CD4-positive, CD25-positive, alpha-beta regulatory T cell (primary cell): ENCODE data around the gene NPEPL1. TPM values are rescaled to one million over a fixed set of nuclear protein-coding genes. Genes with fewer than 3 reads are reported as not detected.

ENCODE experiments used
- ATAC-seq, 2 donors: fragments of 150-1000 bp; cut with Tn5 transposase; one replicate each; pipeline ENCODE4 v1.10.0; 2021; ENCODE audit warnings: low read depth in 2 of 2, moderate number of reproducible peaks in 2 of 2, moderate library complexity in 1 of 2
- DNase-seq, 3 donors: peaks; one replicate each; pipeline versions ENCODE4 v3.0.0 to v3.0.0-alpha.2; 2012 to 2022; ENCODE audit warnings: mixed read lengths in 1 of 3
- H3K27ac ChIP-seq: one replicate; pipeline ENCODE4 v1.7.0; 2013; ENCODE audit warnings: mild to moderate bottlenecking, low read length; ENCODE audit not compliant: insufficient read depth, poor library complexity, severe bottlenecking
- H3K27me3 ChIP-seq: one replicate; pipeline ENCODE4 v1.7.0; 2013; ENCODE audit warnings: low read length; ENCODE audit not compliant: control insufficient read depth, insufficient read depth
- H3K36me3 ChIP-seq: one replicate; pipeline ENCODE4 v1.7.0; 2013; ENCODE audit warnings: mild to moderate bottlenecking, low read length, moderate library complexity; ENCODE audit not compliant: control insufficient read depth, insufficient read depth
- H3K4me1 ChIP-seq: 2 replicates; pipeline ENCODE4 v1.7.0; 2013; ENCODE audit warnings: mild to moderate bottlenecking, low read length; ENCODE audit not compliant: insufficient read depth, control insufficient read depth, poor library complexity, severe bottlenecking
- H3K4me3 ChIP-seq: one replicate; pipeline ENCODE4 v1.7.0; 2013; ENCODE audit warnings: low read depth, mild to moderate bottlenecking, low read length, moderate library complexity
- H3K9me3 ChIP-seq, 2 experiments: 1 replicate in 1 of 2; 2 replicates in 1 of 2; pipeline ENCODE4 v1.7.0; 2013; ENCODE audit warnings: low read length in 2 of 2, mild to moderate bottlenecking in 1 of 2, moderate library complexity in 1 of 2; ENCODE audit not compliant: control insufficient read depth in 2 of 2
- H3K27ac Mint-ChIP-seq, 3 donors: one replicate each; pipeline ENCODE4 v1.8.0; 2020 to 2022; ENCODE audit warnings: mild to moderate bottlenecking in 3 of 3, mixed read lengths in 3 of 3, moderate library complexity in 2 of 3
- H3K27me3 Mint-ChIP-seq: one replicate; pipeline ENCODE4 v1.8.0; 2022; ENCODE audit warnings: mild to moderate bottlenecking, mixed read lengths
- H3K36me3 Mint-ChIP-seq: one replicate; pipeline ENCODE4 v1.8.0; 2020; ENCODE audit warnings: mixed read lengths
- H3K4me1 Mint-ChIP-seq, 4 donors: one replicate each; pipeline ENCODE4 v1.8.0; 2020 to 2022; ENCODE audit warnings: mixed read lengths in 4 of 4, mild to moderate bottlenecking in 1 of 4
- H3K4me3 Mint-ChIP-seq, 4 donors: one replicate each; pipeline ENCODE4 v1.8.0; 2020 to 2022; ENCODE audit warnings: mild to moderate bottlenecking in 4 of 4, mixed read lengths in 4 of 4, moderate library complexity in 3 of 4
- H3K9me3 Mint-ChIP-seq, 7 donors: one replicate each; pipeline ENCODE4 v1.8.0; 2020 to 2022; ENCODE audit warnings: mixed read lengths in 7 of 7, mild to moderate bottlenecking in 3 of 7, moderate library complexity in 2 of 7
- polyA plus RNA-seq, 4 donors: library from polyadenylated mRNA; unstranded; fragments of 300-500 nt; fragmentation: Illumina TruSeq; gene quantifications; one replicate each; pipeline ENCODE4 v1.2.3, GENCODE V29; 2021
- total RNA-seq: library from RNA; stranded (reverse); gene quantifications from one replicate; pipeline ENCODE4 v1.2.3, GENCODE V29; 2022

The NPEPL1 gene
- total and polyA plus RNA-seq, 5 donors from 2014 or later: 7.7 to 62.2 (median 8.3) TPM

GRCh38 chr20:58705208-58705926 lies 12.8 kb downstream of the NPEPL1 start:
- H3K27me3 Mint-ChIP-seq: no peaks in the 10 kb centered on the region
- Histone ChIP-seq H3K4me3 (no peak overlapping the region), H3K36me3 (peaks cover 32% of the 10 kb centered on the region), H3K27me3 (no peaks in the 10 kb centered on the region), H3K9me3 (no peaks in the 10 kb centered on the region), H3K27ac (no peak overlapping the region), H3K4me1 (no peaks in the 10 kb centered on the region)
- DNase-seq (no peak), ATAC-seq (no peak)
- peak overlapping the region in 1 of 3 donors; percentile 32 for H3K27ac Mint-ChIP-seq
- no peaks in the 10 kb centered on the region for H3K9me3 Mint-ChIP-seq
- H3K4me3 Mint-ChIP-seq: no peak overlapping the region
- H3K4me1 Mint-ChIP-seq: peaks cover 0 to 5% (median 0%) of the 10 kb centered on the region in 4 donors
- peaks cover 37% of the 10 kb centered on the region for H3K36me3 Mint-ChIP-seq

GRCh38 chr20:58706150-58706892 lies 13.7 kb downstream of the NPEPL1 start:
- Mint-ChIP-seq H3K4me3 (no peak overlapping the region), H3K4me1 (peaks cover 0 to 4% (median 0%) of the 10 kb centered on the region in 4 donors), H3K9me3 (no peaks in the 10 kb centered on the region), H3K27me3 (no peaks in the 10 kb centered on the region), H3K27ac (peak overlapping the region in 1 of 3 donors; percentile 46), H3K36me3 (peaks cover 35% of the 10 kb centered on the region)
- H3K4me1 ChIP-seq: no peaks in the 10 kb centered on the region
- no peak overlapping the region for H3K4me3 ChIP-seq
- DNase-seq (no peak), ATAC-seq (no peak)
- H3K27me3 ChIP-seq: no peaks in the 10 kb centered on the region
- peaks cover 32% of the 10 kb centered on the region for H3K36me3 ChIP-seq
- no peaks in the 10 kb centered on the region for H3K9me3 ChIP-seq
- no peak overlapping the region for H3K27ac ChIP-seq

- Histone ChIP-seq H3K4me1 (no peaks in the 10 kb centered on the region), H3K4me3 (no peak overlapping the region), H3K36me3 (peaks cover 25% of the 10 kb centered on the region), H3K27ac (no peak overlapping the region), H3K9me3 (no peaks in the 10 kb centered on the region), H3K27me3 (no peaks in the 10 kb centered on the region)
- no peak for DNase-seq
- Mint-ChIP-seq H3K9me3 (no peaks in the 10 kb centered on the region), H3K4me1 (peaks cover 0 to 4% (median 0%) of the 10 kb centered on the region in 4 donors), H3K27me3 (no peaks in the 10 kb centered on the region), H3K4me3 (no peak overlapping the region), H3K27ac (no peak overlapping the region), H3K36me3 (peaks cover 35% of the 10 kb centered on the region)
- ATAC-seq: no peak
These were observed 14.5 kb downstream of the NPEPL1 start for GRCh38 chr20:58706975-58707681.

DNA sequence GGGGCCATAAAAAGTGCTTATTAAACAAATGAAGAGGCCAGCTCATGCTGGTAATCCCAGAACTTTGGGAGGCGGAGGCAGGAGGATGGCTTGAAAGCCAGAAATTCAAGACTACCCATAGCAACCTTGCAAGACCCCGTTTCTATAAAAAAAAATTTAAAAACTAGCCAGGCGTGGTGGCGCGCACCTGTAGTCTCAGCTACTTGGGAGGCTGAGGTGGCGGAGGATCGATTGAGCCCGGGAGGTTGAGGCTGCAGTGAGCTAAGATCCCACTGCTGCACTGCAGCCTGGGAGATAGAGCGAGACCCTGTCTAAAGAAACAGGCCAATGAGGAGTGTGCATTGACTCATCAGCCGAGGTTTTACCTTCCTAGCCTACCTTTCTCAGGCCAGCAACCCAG lies 15.2 kb downstream of the NPEPL1 start:
- Histone ChIP-seq H3K36me3 (peaks cover 19% of the 10 kb centered on the region), H3K4me1 (no peaks in the 10 kb centered on the region), H3K4me3 (no peak overlapping the region), H3K9me3 (no peaks in the 10 kb centered on the region), H3K27ac (no peak overlapping the region), H3K27me3 (no peaks in the 10 kb centered on the region)
- no peak for DNase-seq
- no peak overlapping the region for H3K4me3 Mint-ChIP-seq
- H3K36me3 Mint-ChIP-seq: peaks cover 30% of the 10 kb centered on the region
- peaks cover 0 to 2% (median 0%) of the 10 kb centered on the region in 4 donors for H3K4me1 Mint-ChIP-seq
- ATAC-seq: no peak
- H3K27ac Mint-ChIP-seq: no peak overlapping the region
- H3K9me3 Mint-ChIP-seq: no peaks in the 10 kb centered on the region
- H3K27me3 Mint-ChIP-seq: no peaks in the 10 kb centered on the region

- Histone ChIP-seq H3K36me3 (peaks cover 13% of the 10 kb centered on the region), H3K27ac (no peak overlapping the region), H3K4me3 (no peak overlapping the region), H3K4me1 (no peaks in the 10 kb centered on the region), H3K27me3 (no peaks in the 10 kb centered on the region), H3K9me3 (no peaks in the 10 kb centered on the region)
- Mint-ChIP-seq H3K4me3 (no peak overlapping the region), H3K27ac (no peak overlapping the region), H3K9me3 (no peaks in the 10 kb centered on the region), H3K36me3 (peaks cover 23% of the 10 kb centered on the region), H3K27me3 (no peaks in the 10 kb centered on the region), H3K4me1 (peaks cover 0 to 2% (median 0%) of the 10 kb centered on the region in 4 donors)
- ATAC-seq (no peak), DNase-seq (no peak)
These were observed 15.8 kb downstream of the NPEPL1 start for GRCh38 chr20:58708246-58708931.

- Histone ChIP-seq H3K36me3 (peaks cover 6% of the 10 kb centered on the region), H3K4me1 (no peaks in the 10 kb centered on the region), H3K4me3 (no peak overlapping the region), H3K9me3 (no peaks in the 10 kb centered on the region), H3K27me3 (no peaks in the 10 kb centered on the region), H3K27ac (no peak overlapping the region)
- Mint-ChIP-seq H3K27ac (peak overlapping the region in 1 of 3 donors; percentile 13), H3K36me3 (peaks cover 17% of the 10 kb centered on the region), H3K9me3 (no peaks in the 10 kb centered on the region), H3K4me3 (no peak overlapping the region), H3K4me1 (peaks cover 0 to 2% (median 0%) of the 10 kb centered on the region in 4 donors), H3K27me3 (no peaks in the 10 kb centered on the region)
- ATAC-seq: no peak
- no peak for DNase-seq
These were observed 16.6 kb downstream of the NPEPL1 start for GRCh38 chr20:58709013-58709702.

GRCh38 chr20:58709703-58710039 lies 17.1 kb downstream of the NPEPL1 start:
- DNase-seq: no peak
- Mint-ChIP-seq H3K36me3 (peaks cover 14% of the 10 kb centered on the region), H3K27me3 (no peaks in the 10 kb centered on the region), H3K4me3 (no peak overlapping the region), H3K27ac (no peak overlapping the region), H3K9me3 (no peaks in the 10 kb centered on the region), H3K4me1 (peaks cover 0 to 2% (median 0%) of the 10 kb centered on the region in 4 donors)
- Histone ChIP-seq H3K27me3 (no peaks in the 10 kb centered on the region), H3K27ac (no peak overlapping the region), H3K4me1 (no peaks in the 10 kb centered on the region), H3K9me3 (no peaks in the 10 kb centered on the region), H3K4me3 (no peak overlapping the region), H3K36me3 (peaks cover 3% of the 10 kb centered on the region)
- ATAC-seq: no peak
